Loucy (cell line): ENCODE data around the gene CCDC177.

Experiments used
- H2AFZ ChIP-seq: fragments of 200-600 bp; sonication (generic); 2 replicates; pipeline ENCODE4 v1.6.0; 2016; ENCODE audit warnings: antibody characterized with exemption, mild to moderate bottlenecking, low read length, moderate library complexity
- H3F3A ChIP-seq: fragments of 200-600 bp; 2 replicates; pipeline ENCODE4 v1.6.0; 2016; ENCODE audit warnings: antibody characterized with exemption, low read depth, mild to moderate bottlenecking
- H3K27me3 ChIP-seq: fragments of 200-600 bp; sonication (generic); 2 replicates; pipeline ENCODE4 v1.6.1; 2014; ENCODE audit warnings: low read length, mild to moderate bottlenecking; ENCODE audit not compliant: insufficient read depth, poor library complexity, severe bottlenecking
- H3K36me3 ChIP-seq: fragments of 200-600 bp; sonication (generic); 2 replicates; pipeline ENCODE4 v1.6.1; 2016; ENCODE audit warnings: low read length; ENCODE audit not compliant: insufficient read depth
- H3K4me1 ChIP-seq: fragments of 200-600 bp; sonication (generic); 2 replicates; pipeline ENCODE4 v1.5.1; 2014; ENCODE audit warnings: low read length, mild to moderate bottlenecking; ENCODE audit not compliant: insufficient read depth, poor library complexity, severe bottlenecking
- H3K4me2 ChIP-seq: fragments of 200-600 bp; sonication (generic); 2 replicates; pipeline ENCODE4 v1.6.0; 2014; ENCODE audit warnings: antibody characterized with exemption, low read length, low read depth, mild to moderate bottlenecking; ENCODE audit not compliant: poor library complexity, severe bottlenecking
- H3K4me3 ChIP-seq: fragments of 200-600 bp; sonication (generic); 2 replicates; pipeline ENCODE4 v1.5.1; 2014; ENCODE audit warnings: low read length, mild to moderate bottlenecking, mixed read lengths; ENCODE audit not compliant: poor library complexity, severe bottlenecking
- H3K79me2 ChIP-seq: fragments of 200-600 bp; sonication (generic); 2 replicates; pipeline ENCODE4 v1.6.1; 2014; ENCODE audit warnings: low read length; ENCODE audit not compliant: insufficient read depth
- H3K9ac ChIP-seq: fragments of 200-600 bp; sonication (generic); 2 replicates; pipeline ENCODE4 v1.6.0; 2014; ENCODE audit warnings: mild to moderate bottlenecking, low read depth, low read length, moderate library complexity; ENCODE audit not compliant: poor library complexity, severe bottlenecking
- H3K9me2 ChIP-seq: fragments of 200-600 bp; sonication (generic); replicated peaks from 2 replicates; pipeline ENCODE4 v1.6.1; 2016; ENCODE audit warnings: low read depth, low read length, mixed read lengths
- H3K9me3 ChIP-seq: fragments of 200-600 bp; sonication (generic); 2 replicates; pipeline ENCODE4 v1.6.1; 2014; ENCODE audit warnings: mild to moderate bottlenecking, antibody characterized with exemption, low read length, low read depth; ENCODE audit not compliant: insufficient read depth
- H4K20me1 ChIP-seq: fragments of 200-600 bp; sonication (generic); 2 replicates; pipeline ENCODE4 v1.6.0; 2014; ENCODE audit warnings: antibody characterized with exemption, low read length, mild to moderate bottlenecking; ENCODE audit not compliant: insufficient read depth, poor library complexity, severe bottlenecking
- CTCF ChIP-seq: fragments of 200-600 bp; sonication (generic); conservative IDR thresholded peaks from 2 replicates; pipeline ENCODE4 v1.5.1; 2014; ENCODE audit warnings: mild to moderate bottlenecking, antibody characterized with exemption, low read length
- EZH2phosphoT487 ChIP-seq: fragments of 200-600 bp; IDR thresholded peaks from 2 replicates; pipeline ENCODE4 v1.6.1; 2018; ENCODE audit warnings: antibody characterized with exemption, mild to moderate bottlenecking, moderate library complexity, borderline replicate concordance

CCDC177 gene

GRCh38 chr14:69527635-69528034 is 47.0 kb downstream of the CCDC177 start:
- TF ChIP-seq CTCF (no peak), EZH2phosphoT487 (no peak)
- no peaks in the 10 kb centered on the region for H3K9me2 ChIP-seq
- no peaks in the 10 kb centered on the region for H3K4me1 ChIP-seq
- no peaks in the 10 kb centered on the region for H3K79me2 ChIP-seq
- H3K4me3 ChIP-seq = no peak overlapping the region
- no peaks in the 10 kb centered on the region for H4K20me1 ChIP-seq
- H3K9me3 ChIP-seq = no peaks in the 10 kb centered on the region
- H3K9ac ChIP-seq = no peak overlapping the region
- H3K4me2 ChIP-seq = no peak overlapping the region
- H3K27me3 ChIP-seq = no peaks in the 10 kb centered on the region
- H2AFZ ChIP-seq = no peak overlapping the region
- no peaks in the 10 kb centered on the region for H3K36me3 ChIP-seq
- no peaks in the 10 kb centered on the region for H3F3A ChIP-seq

GRCh38 chr14:69525896-69526295 is 48.8 kb downstream of the CCDC177 start:
- Histone ChIP-seq H3K9ac (no peak overlapping the region), H3K9me3 (no peaks in the 10 kb centered on the region), H3K9me2 (no peaks in the 10 kb centered on the region), H3K4me2 (no peak overlapping the region), H3K4me3 (no peak overlapping the region), H4K20me1 (no peaks in the 10 kb centered on the region), H3F3A (no peaks in the 10 kb centered on the region), H3K79me2 (no peaks in the 10 kb centered on the region), H3K36me3 (no peaks in the 10 kb centered on the region), H3K27me3 (no peaks in the 10 kb centered on the region), H2AFZ (no peak overlapping the region), H3K4me1 (no peaks in the 10 kb centered on the region)
- no peak for TF ChIP-seq EZH2phosphoT487
- TF ChIP-seq CTCF = no peak

- H3K9me2 ChIP-seq = no peaks in the 10 kb centered on the region
- no peaks in the 10 kb centered on the region for H4K20me1 ChIP-seq
- no peak overlapping the region for H3K4me2 ChIP-seq
- no peaks in the 10 kb centered on the region for H3K4me1 ChIP-seq
- TF ChIP-seq CTCF (no peak), EZH2phosphoT487 (no peak)
- H3K9ac ChIP-seq = no peak overlapping the region
- H3K36me3 ChIP-seq = no peaks in the 10 kb centered on the region
- H3K4me3 ChIP-seq = no peak overlapping the region
- no peaks in the 10 kb centered on the region for H3K79me2 ChIP-seq
- H3F3A ChIP-seq = no peaks in the 10 kb centered on the region
- H3K27me3 ChIP-seq = no peaks in the 10 kb centered on the region
- H2AFZ ChIP-seq = no peak overlapping the region
- no peaks in the 10 kb centered on the region for H3K9me3 ChIP-seq
Measured at GRCh38 chr14:69522026-69522425, 52.6 kb downstream of the CCDC177 start.
